Endothelial cell of umbilical vein (primary cell): ENCODE results near the gene LRIG1. TPM values are rescaled to one million over a fixed set of nuclear protein-coding genes. Genes with fewer than 3 reads are reported as not detected.

Source experiments
- BruUV-seq: library from RNA; stranded (reverse); fragments of 400-500 nt; replicated peaks from 2 replicates; lab custom pipeline; 2021; lab: Mats Ljungman, UMichigan
- CTCF ChIA-PET: fragments of 300-600, 350-600 bp; sonication (Branson Sonifier 250); formaldehyde crosslinking; loops from one replicate; lab custom pipeline; 2021; ENCODE audit warnings: antibody characterized with exemption, inconsistent platforms; lab: Charles Lee
- POLR2A ChIA-PET: fragments of 300-600, 350-600 bp; sonication (Branson Sonifier 250); formaldehyde crosslinking; loops from one replicate; lab custom pipeline; 2021; ENCODE audit warnings: antibody characterized with exemption, inconsistent platforms; lab: Charles Lee
- DNase-seq: peaks from one replicate; pipeline ENCODE4 v3.0.0-alpha.2; 2011; ENCODE audit warnings: low read depth, low spot score
- FAIRE-seq: peaks from 2 replicates; lab custom pipeline; 2011; peaks lifted over from hg19 to GRCh38; lab: Jason Lieb, UNC
- H2AFZ ChIP-seq: 2 replicates; pipeline ENCODE4 v1.6.0; 2012; ENCODE audit warnings: low read depth, low read length, control low read depth, inconsistent platforms
- H3K27ac ChIP-seq: 2 replicates; pipeline ENCODE4 v1.5.1; 2011; ENCODE audit warnings: low read depth, mild to moderate bottlenecking, control low read depth, low read length, moderate library complexity; ENCODE audit not compliant: insufficient read depth
- H3K27me3 ChIP-seq, 2 experiments: 2 replicates each; pipeline versions ENCODE4 v1.6.0 to v1.6.1; 2011; ENCODE audit warnings: low read length in 2 of 2, mixed read lengths in 1 of 2; ENCODE audit not compliant: control insufficient read depth in 2 of 2, insufficient read depth in 2 of 2
- H3K36me3 ChIP-seq, 2 experiments: 2 replicates in 1 of 2; 3 replicates in 1 of 2; pipeline ENCODE4 v1.5.1; 2011; ENCODE audit warnings: low read length in 2 of 2, mild to moderate bottlenecking in 1 of 2, moderate library complexity in 1 of 2; ENCODE audit not compliant: control insufficient read depth in 2 of 2, insufficient read depth in 2 of 2; ENCODE audit errors: extremely low read depth in 1 of 2
- H3K4me1 ChIP-seq: 3 replicates; pipeline ENCODE4 v1.5.1; 2011; ENCODE audit warnings: mild to moderate bottlenecking, low read length; ENCODE audit not compliant: control insufficient read depth, insufficient read depth; ENCODE audit errors: extremely low read depth
- H3K4me2 ChIP-seq: 2 replicates; pipeline ENCODE4 v1.6.1; 2011; ENCODE audit warnings: low read length, control low read depth, mixed read lengths; ENCODE audit not compliant: insufficient read depth
- H3K4me3 ChIP-seq, 3 experiments: fragments of 200-600 bp in 1 of 3; sonication (generic), shearing (Covaris generic) in 1 of 3; replicated peaks in 1 of 3; 2 replicates each; pipeline ENCODE4 v1.5.1; 2011 to 2016; ENCODE audit warnings: control low read depth in 3 of 3, low read length in 3 of 3, mild to moderate bottlenecking in 2 of 3, inconsistent platforms in 1 of 3, low read depth in 1 of 3, moderate library complexity in 1 of 3; ENCODE audit not compliant: insufficient read depth in 1 of 3
- H3K79me2 ChIP-seq: 2 replicates; pipeline ENCODE4 v1.6.0; 2012; ENCODE audit warnings: low read length, inconsistent platforms; ENCODE audit not compliant: control insufficient read depth, insufficient read depth
- H3K9ac ChIP-seq: replicated peaks from 2 replicates; pipeline ENCODE3; 2011; ENCODE audit warnings: low read length, control low read depth; ENCODE audit not compliant: insufficient read depth; ENCODE audit errors: extremely low read depth
- H3K9me1 ChIP-seq: replicated peaks from 3 replicates; pipeline ENCODE4 v1.6.0; 2011; ENCODE audit warnings: mild to moderate bottlenecking, low read length; ENCODE audit not compliant: control insufficient read depth, insufficient read depth; ENCODE audit errors: extremely low read depth
- H3K9me3 ChIP-seq: replicated peaks from 2 replicates; pipeline ENCODE4 v1.5.1; 2012; ENCODE audit warnings: low read length, inconsistent platforms; ENCODE audit not compliant: control insufficient read depth, insufficient read depth
- H4K20me1 ChIP-seq: replicated peaks from 2 replicates; pipeline ENCODE3; 2011; ENCODE audit warnings: mild to moderate bottlenecking, low read length; ENCODE audit not compliant: control insufficient read depth, insufficient read depth; ENCODE audit errors: extremely low read depth
- CTCF ChIP-seq, 2 donors: IDR thresholded peaks; 1 replicate in 1 of 2; 2 replicates in 1 of 2; pipeline ENCODE4 v1.5.1; 2011; ENCODE audit warnings: low read length in 2 of 2, mild to moderate bottlenecking in 2 of 2, moderate library complexity in 2 of 2, control low read depth in 1 of 2, inconsistent platforms in 1 of 2, low read depth in 1 of 2; ENCODE audit not compliant: insufficient read depth in 1 of 2; ENCODE audit errors: extremely low read depth in 1 of 2
- EZH2 ChIP-seq: IDR thresholded peaks from 2 replicates; pipeline ENCODE4 v1.6.1; 2012; ENCODE audit warnings: borderline replicate concordance, low read depth, mild to moderate bottlenecking, moderate library complexity, low read length, inconsistent platforms; ENCODE audit not compliant: severe bottlenecking
- FOS ChIP-seq: IDR thresholded peaks from 2 replicates; pipeline ENCODE4 v1.6.1; 2011; ENCODE audit warnings: mild to moderate bottlenecking, low read length, moderate library complexity, borderline replicate concordance; ENCODE audit not compliant: insufficient read depth
- GATA2 ChIP-seq: IDR thresholded peaks from 2 replicates; pipeline ENCODE4 v1.7.0; 2011; ENCODE audit warnings: low read depth, mild to moderate bottlenecking, moderate library complexity, mixed read lengths, low read length; ENCODE audit not compliant: insufficient read length, insufficient read depth
- JUN ChIP-seq: IDR thresholded peaks from 2 replicates; pipeline ENCODE4 v1.6.1; 2011; ENCODE audit warnings: borderline replicate concordance, low read depth; ENCODE audit not compliant: insufficient read length, insufficient read depth
- MAX ChIP-seq: IDR thresholded peaks from 2 replicates; pipeline ENCODE4 v1.6.1; 2011; ENCODE audit not compliant: insufficient read depth, insufficient read length
- MYC ChIP-seq: IDR thresholded peaks from one replicate; pipeline ENCODE4 v1.6.1; 2011; ENCODE audit warnings: mild to moderate bottlenecking, low read depth, low read length
- POLR2A ChIP-seq: IDR thresholded peaks from 2 replicates; pipeline ENCODE4 v1.6.1; 2012; ENCODE audit warnings: low read depth, mild to moderate bottlenecking, control low read depth, low read length
- POLR2AphosphoS5 ChIP-seq: IDR thresholded peaks from 2 replicates; pipeline ENCODE4 v1.6.1; 2012; ENCODE audit warnings: low read depth, mild to moderate bottlenecking, control low read depth, low read length, moderate library complexity; ENCODE audit not compliant: insufficient read depth
- dilution Hi-C: fragments of 300-500 bp; cut with MboI; formaldehyde crosslinking; loops from one replicate; pipeline ENCODE4 v1.15.0; 2019; ENCODE audit warnings: low sequenced_read_pairs; ENCODE audit not compliant: extremely low pct_ligation_motif_present
- intact Hi-C: fragments of 100-400 bp; cut with micrococcal nuclease; formaldehyde crosslinking; loops from one replicate; pipeline ENCODE4 v1.10.0; 2022
- polyA plus RNA-seq, 4 experiments: library from polyadenylated mRNA; depleted of rRNA in 3 of 4; stranded (reverse) in 3 of 4; unstranded in 1 of 4; fragments of >200 nt; gene quantifications; 2 replicates each; pipeline versions ENCODE4 v1.2.1 to v1.2.3, GENCODE V29; 2011 to 2012; ENCODE audit warnings: missing spikeins in 1 of 4
- total RNA-seq: library from RNA; stranded (reverse); gene quantifications from 2 replicates; pipeline ENCODE4 v1.2.3, GENCODE V29; 2021

Gene LRIG1
- total and polyA plus RNA-seq, 2 donors (not counting 3 experiments of a cell fraction or from before 2014, with no cell fraction given), result 50.3 to 52.2 TPM

GRCh38 chr3:66415867-66416428 is 84.9 kb downstream of the LRIG1 start:
- no peak for FAIRE-seq
- CTCF ChIA-PET, result interaction anchor here (1.0 kb wide), 1 partner anchor 21 kb away, joined by 3 read pairs; no protein-coding TSS in a partner anchor

More at GRCh38 chr3:66415867-66416428, 84.9 kb downstream of the LRIG1 start:
- dilution Hi-C loops (no loop called here), intact Hi-C loops (no loop called here)
- Histone ChIP-seq H3K9ac (no peak overlapping the region), H3K4me3 (no peak overlapping the region), H3K36me3 (peaks cover 0 to 31% of the 10 kb centered on the region in 2 experiments), H3K27ac (no peak overlapping the region), H3K27me3 (no peaks in the 10 kb centered on the region), H2AFZ (no peak overlapping the region), H4K20me1 (no peaks in the 10 kb centered on the region), H3K9me3 (no peaks in the 10 kb centered on the region), H3K79me2 (peaks cover 9% of the 10 kb centered on the region), H3K9me1 (no peaks in the 10 kb centered on the region), H3K4me2 (no peak overlapping the region), H3K4me1 (no peaks in the 10 kb centered on the region)
- BruUV-seq, result no TSS peak
- no peak for DNase-seq
- no peak for TF ChIP-seq POLR2A
- no peak for TF ChIP-seq CTCF (IDR thresholded peaks at IDR 0.05; ENCODE audit: extremely low read depth in 1 of 2, insufficient read depth in 1 of 2, low read depth in 1 of 2, low read length in 2 of 2)
- no peak for TF ChIP-seq POLR2AphosphoS5
- no peak for TF ChIP-seq JUN
- no peak for TF ChIP-seq MYC
- TF ChIP-seq GATA2, result no peak
- TF ChIP-seq EZH2, result no peak
- no peak for TF ChIP-seq FOS
- TF ChIP-seq MAX, result no peak
- POLR2A ChIA-PET, result no interaction called here
